Measurements from ENCODE around the gene PARD6B.
A peak's percentile ranks its signal among the peaks of the same experiment; 100 is the strongest.

DNA sequence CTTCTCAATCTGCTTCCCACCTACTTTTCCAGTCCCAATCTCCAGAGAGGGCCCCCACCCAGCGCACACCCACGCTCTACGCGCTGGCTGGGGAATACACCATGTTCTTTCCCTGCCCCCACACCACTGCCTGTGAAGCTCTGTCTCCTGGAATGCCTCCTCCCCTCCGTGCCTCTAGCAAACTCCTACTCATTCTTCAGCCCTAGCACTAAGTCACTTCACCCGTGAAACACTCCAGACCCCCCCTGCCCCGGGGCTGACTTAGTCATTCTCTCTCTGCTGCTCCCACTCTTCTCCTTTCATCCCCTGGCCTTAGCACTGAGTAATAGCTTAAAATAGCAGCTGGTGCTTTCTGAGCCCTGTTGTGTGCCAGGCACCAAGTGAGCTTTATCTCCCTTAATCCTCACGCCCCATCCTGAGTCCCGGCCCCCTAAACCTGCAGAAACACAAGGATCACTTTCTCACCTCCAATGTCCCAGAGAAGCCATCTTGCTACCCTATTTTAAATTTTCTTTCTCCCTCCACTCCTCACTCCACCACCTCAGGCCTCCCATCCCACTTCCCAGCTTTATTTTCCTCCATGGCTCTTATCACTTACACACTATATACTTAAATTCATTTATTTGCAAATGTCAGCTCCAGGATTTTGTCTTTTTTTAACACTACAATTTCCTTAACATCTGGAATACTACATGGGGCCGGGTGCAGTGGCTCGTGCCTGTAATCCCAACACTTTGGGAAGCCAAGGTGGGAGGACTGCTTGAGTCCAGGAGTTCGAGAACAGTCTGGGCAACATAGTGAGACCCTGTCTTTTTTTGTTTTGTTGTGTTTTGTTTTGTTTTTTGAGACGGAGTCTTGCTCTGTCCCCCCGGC, 6.3 kb upstream of the PARD6B start:
- TF ChIP-seq, protein P1, sequence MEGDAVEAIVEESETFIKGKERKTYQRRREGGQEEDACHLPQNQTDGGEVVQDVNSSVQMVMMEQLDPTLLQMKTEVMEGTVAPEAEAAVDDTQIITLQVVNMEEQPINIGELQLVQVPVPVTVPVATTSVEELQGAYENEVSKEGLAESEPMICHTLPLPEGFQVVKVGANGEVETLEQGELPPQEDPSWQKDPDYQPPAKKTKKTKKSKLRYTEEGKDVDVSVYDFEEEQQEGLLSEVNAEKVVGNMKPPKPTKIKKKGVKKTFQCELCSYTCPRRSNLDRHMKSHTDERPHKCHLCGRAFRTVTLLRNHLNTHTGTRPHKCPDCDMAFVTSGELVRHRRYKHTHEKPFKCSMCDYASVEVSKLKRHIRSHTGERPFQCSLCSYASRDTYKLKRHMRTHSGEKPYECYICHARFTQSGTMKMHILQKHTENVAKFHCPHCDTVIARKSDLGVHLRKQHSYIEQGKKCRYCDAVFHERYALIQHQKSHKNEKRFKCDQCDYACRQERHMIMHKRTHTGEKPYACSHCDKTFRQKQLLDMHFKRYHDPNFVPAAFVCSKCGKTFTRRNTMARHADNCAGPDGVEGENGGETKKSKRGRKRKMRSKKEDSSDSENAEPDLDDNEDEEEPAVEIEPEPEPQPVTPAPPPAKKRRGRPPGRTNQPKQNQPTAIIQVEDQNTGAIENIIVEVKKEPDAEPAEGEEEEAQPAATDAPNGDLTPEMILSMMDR (conservative IDR thresholded peaks at IDR 0.05; ENCODE audit: low read depth, low read length): no peak
- TF ChIP-seq, protein P2, sequence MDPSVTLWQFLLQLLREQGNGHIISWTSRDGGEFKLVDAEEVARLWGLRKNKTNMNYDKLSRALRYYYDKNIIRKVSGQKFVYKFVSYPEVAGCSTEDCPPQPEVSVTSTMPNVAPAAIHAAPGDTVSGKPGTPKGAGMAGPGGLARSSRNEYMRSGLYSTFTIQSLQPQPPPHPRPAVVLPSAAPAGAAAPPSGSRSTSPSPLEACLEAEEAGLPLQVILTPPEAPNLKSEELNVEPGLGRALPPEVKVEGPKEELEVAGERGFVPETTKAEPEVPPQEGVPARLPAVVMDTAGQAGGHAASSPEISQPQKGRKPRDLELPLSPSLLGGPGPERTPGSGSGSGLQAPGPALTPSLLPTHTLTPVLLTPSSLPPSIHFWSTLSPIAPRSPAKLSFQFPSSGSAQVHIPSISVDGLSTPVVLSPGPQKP (IDR thresholded peaks at IDR 0.05; ENCODE audit: borderline replicate concordance, low read depth, low read length): no peak
- TF ChIP-seq SMC3 (IDR thresholded peaks at IDR 0.05; ENCODE audit: low read depth, low read length) (no peak), MAZ (IDR thresholded peaks at IDR 0.05; ENCODE audit: borderline replicate concordance, low read depth, low read length) (peak; percentile 95), RFX5 (IDR thresholded peaks at IDR 0.05; ENCODE audit: low read depth, low read length) (no peak), POLR2A (IDR thresholded peaks at IDR 0.05; ENCODE audit: low read depth, low read length) (no peak)
